ENCODE data around the gene CAP2.
"Not testable (repeated sequence)": the region's sequence is repeated elsewhere in the genome, so short reads cannot be mapped to it uniquely, and the experiment has no call there.

The CAP2 gene

GRCh38 chr6:17580518-17581048, 187.2 kb downstream of the CAP2 start:
- DNase-seq (ENCODE audit: low read depth in 2 of 2) = peak in 1 of 2 donors; percentile 16

- DNase-seq (ENCODE audit: low read depth in 2 of 2) = not testable (repeated sequence)
Measured at GRCh38 chr6:17581282-17581681, 187.9 kb downstream of the CAP2 start.

- DNase-seq (ENCODE audit: low read depth in 2 of 2) = no peak
Measured at GRCh38 chr6:17583811-17584210, 190.4 kb downstream of the CAP2 start.

- no peak for DNase-seq (ENCODE audit: low read depth in 2 of 2)
Measured at GRCh38 chr6:17584241-17584803, 190.9 kb downstream of the CAP2 start.

- no peak for DNase-seq (ENCODE audit: low read depth in 2 of 2)
Measured at GRCh38 chr6:17585766-17586490, 192.5 kb downstream of the CAP2 start.

GRCh38 chr6:17586623-17587022, 193.2 kb downstream of the CAP2 start:
- DNase-seq (ENCODE audit: low read depth in 2 of 2) = not testable (repeated sequence)

- no peak for DNase-seq (ENCODE audit: low read depth in 2 of 2)
Measured at GRCh38 chr6:17588011-17588410, 194.6 kb downstream of the CAP2 start.

- DNase-seq (ENCODE audit: low read depth in 2 of 2) = no peak
Measured at GRCh38 chr6:17589406-17590096, 196.2 kb downstream of the CAP2 start.

GRCh38 chr6:17591287-17591686, 197.9 kb downstream of the CAP2 start:
- no peak for DNase-seq (ENCODE audit: low read depth in 2 of 2)

- DNase-seq (ENCODE audit: low read depth in 2 of 2) = no peak
Measured at GRCh38 chr6:17593246-17593645, 199.9 kb downstream of the CAP2 start.

- no peak for DNase-seq (ENCODE audit: low read depth in 2 of 2)
Measured at GRCh38 chr6:17596085-17596484, 202.7 kb downstream of the CAP2 start.

GRCh38 chr6:17599877-17600526, 206.6 kb downstream of the CAP2 start, which contains the start of gene FAM8A1:
TSS of gene FAM8A1 (plus strand) at chr6:17600302. CDS start at chr6:17600410, 108 bp downstream.
- DNase-seq (ENCODE audit: low read depth in 2 of 2) = peak; percentile 93 to 96

GRCh38 chr6:17600527-17601385, 207.4 kb downstream of the CAP2 start:
- peak; percentile 17 to 18 for DNase-seq (ENCODE audit: low read depth in 2 of 2)

GRCh38 chr6:17601386-17601703, 207.9 kb downstream of the CAP2 start:
- DNase-seq (ENCODE audit: low read depth in 2 of 2) = no peak

- DNase-seq (ENCODE audit: low read depth in 2 of 2) = no peak
Measured at GRCh38 chr6:17602888-17603287, 209.5 kb downstream of the CAP2 start.

- DNase-seq (ENCODE audit: low read depth in 2 of 2) = no peak
Measured at GRCh38 chr6:17606606-17607005, 213.2 kb downstream of the CAP2 start.

Data from stimulated activated CD4-positive, alpha-beta T cell treated with anti-CD3 and anti-CD28 coated beads, Interleukin-15, amount 100 ng/mL, for 48 hours (primary cell).